DMS 273 treated with DMSO at 0.1 percent for 48 hours (cell line): ENCODE data around the gene JCAD.
"Not testable (repeated sequence)": the region's sequence is repeated elsewhere in the genome, so short reads cannot be mapped to it uniquely, and the experiment has no call there.

Experiments
- DNase-seq: peaks from one replicate; lab custom pipeline; 2025; lab: John Stamatoyannopoulos, UW

Gene JCAD

DNA sequence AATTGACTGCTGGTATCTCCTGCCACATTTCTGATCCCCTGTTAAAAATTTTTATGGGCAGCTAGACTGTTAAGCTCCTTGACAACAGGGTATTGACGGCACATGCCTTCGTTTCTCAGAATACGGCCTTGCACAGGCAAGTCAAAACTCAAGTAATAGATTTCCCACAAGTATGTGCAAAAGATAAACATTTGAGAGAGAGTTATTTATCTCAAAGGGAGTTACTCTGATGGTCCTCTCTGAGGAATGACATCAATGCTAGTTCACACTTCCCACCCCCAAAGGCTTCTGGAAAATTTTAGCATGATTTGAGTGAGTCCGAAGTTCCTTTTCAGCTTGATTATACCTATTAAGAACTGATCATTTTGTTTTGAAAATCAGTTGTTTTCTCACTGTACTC is 71.9 kb downstream of the JCAD start:
- DNase-seq = no peak

DNA sequence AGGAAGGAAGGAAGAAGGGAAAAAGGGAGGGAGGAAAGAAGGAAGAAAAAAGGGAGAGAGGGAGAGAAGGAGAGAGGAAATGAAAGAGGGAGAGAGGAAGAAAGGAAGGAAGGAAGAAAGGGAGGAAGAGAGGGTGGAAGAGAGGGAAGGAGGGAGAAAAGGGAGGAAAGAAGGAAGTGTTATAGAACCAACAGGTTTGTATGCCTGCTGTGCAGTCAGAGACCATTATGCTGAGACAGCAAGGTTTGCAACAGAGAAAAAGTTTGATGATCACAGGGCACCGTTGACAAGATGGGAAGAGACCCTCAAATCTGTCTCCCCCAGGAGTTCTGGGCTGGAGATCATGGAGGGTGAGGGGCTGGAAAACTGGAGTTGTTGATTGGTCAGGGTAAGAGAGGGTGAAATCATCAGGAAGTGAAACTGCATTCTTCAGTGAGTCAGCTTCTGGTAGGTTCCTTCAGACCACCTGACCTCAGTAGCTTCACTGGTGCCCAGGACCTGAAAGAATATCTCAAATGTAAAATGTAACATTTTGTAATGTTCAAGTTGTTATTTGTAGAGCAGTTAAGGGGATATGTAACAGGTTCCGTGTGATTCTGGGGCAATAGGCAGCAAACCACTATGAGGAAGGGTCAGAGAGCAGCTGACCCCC is 76.3 kb downstream of the JCAD start:
- DNase-seq = no peak

GRCh38 chr10:29981510-29981909 is 77.9 kb downstream of the JCAD start:
- DNase-seq = no peak

- no peak for DNase-seq
Measured at GRCh38 chr10:29980084-29980483, 79.3 kb downstream of the JCAD start.

DNA sequence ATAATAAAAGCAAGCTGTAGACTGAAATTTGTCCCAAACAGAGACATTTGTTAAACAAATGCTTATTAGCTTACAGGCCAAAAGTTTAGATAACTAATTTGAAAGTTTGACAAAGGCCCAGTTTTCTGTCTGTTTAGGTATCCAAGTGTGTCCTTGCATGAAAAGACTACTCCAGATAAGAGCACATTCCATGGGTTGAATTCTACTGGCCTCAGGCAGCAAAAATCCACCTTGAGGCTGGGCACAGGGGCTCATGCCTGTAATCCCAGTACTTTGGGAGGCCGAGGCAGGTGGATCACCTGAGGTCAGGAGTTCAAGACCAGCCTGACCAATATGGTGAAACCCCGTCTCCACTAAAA is 80.0 kb downstream of the JCAD start:
- DNase-seq = not testable (repeated sequence)

- DNase-seq = no peak
Measured at GRCh38 chr10:29977171-29977570, 82.2 kb downstream of the JCAD start.

DNA sequence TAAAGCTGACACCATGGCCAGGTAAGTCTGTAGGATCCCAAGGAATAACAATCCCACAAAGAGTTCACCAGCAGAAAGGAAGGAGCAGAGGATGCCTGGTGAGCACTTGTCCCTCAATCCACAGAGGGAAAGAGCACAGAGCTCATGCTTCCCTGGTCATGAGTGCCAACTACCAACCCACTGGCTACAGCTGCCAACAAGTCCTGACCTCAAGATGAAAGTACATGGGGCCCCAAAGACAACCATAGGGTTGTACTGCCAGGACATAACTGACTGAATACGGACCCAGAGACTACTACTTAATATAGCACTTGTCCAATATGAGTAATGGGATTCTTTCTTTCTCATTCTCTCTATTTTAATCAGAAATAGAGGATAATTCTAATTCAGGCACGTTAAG is 83.3 kb downstream of the JCAD start:
- DNase-seq = no peak

DNA sequence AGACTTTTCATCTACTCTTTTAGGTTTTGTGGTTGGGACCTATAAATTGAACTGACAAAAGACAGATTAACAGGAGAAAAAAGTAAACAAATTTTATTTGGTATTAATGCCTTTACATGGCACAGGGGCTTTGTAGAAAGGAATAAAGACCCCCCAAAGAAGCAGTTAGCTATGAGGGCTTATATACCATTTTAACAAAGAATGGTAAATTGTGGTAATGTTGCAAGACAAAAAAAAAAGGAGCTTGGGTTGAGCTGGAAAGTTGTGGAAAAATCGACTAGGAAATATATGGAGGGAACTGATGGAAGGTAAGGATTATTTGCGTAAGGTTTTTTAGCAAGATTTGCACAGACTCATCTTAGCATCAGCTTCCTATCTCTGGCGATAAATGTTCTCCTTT is 84.6 kb downstream of the JCAD start:
- DNase-seq = no peak

GRCh38 chr10:29973921-29974320 is 85.5 kb downstream of the JCAD start:
- DNase-seq = no peak

DNA sequence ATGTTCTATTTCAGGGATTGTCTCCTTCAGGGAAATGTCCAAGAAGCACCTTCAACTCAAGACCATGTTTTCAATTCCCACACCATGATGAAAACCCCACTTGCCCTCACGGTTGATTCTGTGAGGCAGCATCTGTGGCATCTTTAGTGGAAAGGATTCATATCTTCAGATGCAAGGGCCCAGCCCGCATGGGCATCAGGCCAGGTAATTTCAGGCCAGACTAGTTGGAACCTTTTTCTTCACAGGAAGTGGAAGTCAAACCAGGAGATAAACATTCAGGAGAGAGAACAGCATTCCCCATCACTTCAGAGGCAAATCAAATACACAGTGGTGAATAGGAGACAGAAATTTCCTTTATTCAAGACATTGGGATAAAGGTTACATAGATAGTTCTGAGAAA is 88.8 kb downstream of the JCAD start:
- DNase-seq = no peak

GRCh38 chr10:29970012-29970396 is 89.4 kb downstream of the JCAD start:
- DNase-seq = no peak

GRCh38 chr10:29969255-29970011 is 90.0 kb downstream of the JCAD start:
- no peak for DNase-seq

DNA sequence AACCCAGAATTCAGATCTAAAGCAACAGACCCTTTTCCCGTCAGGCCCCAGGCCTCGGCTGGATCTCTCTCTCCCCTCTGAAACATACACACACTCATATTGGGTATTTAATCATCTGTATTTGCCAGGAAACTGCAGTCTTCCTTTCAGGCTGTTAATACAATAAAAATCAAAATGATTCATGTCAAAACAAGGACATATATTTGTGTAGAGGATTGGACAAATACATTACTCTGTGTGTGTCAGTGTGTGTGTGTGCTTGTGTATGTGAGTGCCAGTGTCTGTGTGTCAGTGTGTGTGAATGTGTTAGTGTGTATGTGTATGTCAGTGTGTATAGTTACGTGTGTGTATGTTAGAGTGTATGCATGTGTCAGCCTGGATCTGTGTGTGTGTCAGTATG is 90.8 kb downstream of the JCAD start:
- DNase-seq = no peak

GRCh38 chr10:29966269-29966668 is 93.1 kb downstream of the JCAD start:
- DNase-seq = no peak
